Thymus (tissue), 11 donors: Measurements from ENCODE around the gene CEND1. TPM values are rescaled to one million over a fixed set of nuclear protein-coding genes. Genes with fewer than 3 reads are reported as not detected.

Experiments
- DNase-seq, 9 donors: peaks; one replicate each; pipeline ENCODE4 v3.0.0-alpha.2; 2013; ENCODE audit warnings: low spot score in 9 of 9, low read depth in 6 of 9, missing footprints in 1 of 9
- H3K27ac ChIP-seq, 2 donors: one replicate each; pipeline ENCODE4 v1.5.1; 2013; ENCODE audit warnings: control low read depth in 1 of 2, low read depth in 1 of 2, low read length in 1 of 2, mild to moderate bottlenecking in 1 of 2, moderate library complexity in 1 of 2
- H3K27me3 ChIP-seq, 2 donors: one replicate each; pipeline ENCODE4 v1.5.1; 2013; ENCODE audit warnings: low read length in 1 of 2; ENCODE audit not compliant: control insufficient read depth in 2 of 2, insufficient read depth in 1 of 2
- H3K36me3 ChIP-seq, 2 donors: one replicate each; pipeline ENCODE4 v1.5.1; 2013; ENCODE audit warnings: low read length in 1 of 2, mild to moderate bottlenecking in 1 of 2, moderate library complexity in 1 of 2; ENCODE audit not compliant: control insufficient read depth in 2 of 2, insufficient read depth in 2 of 2
- H3K4me1 ChIP-seq, 2 donors: one replicate each; pipeline ENCODE4 v1.5.1; 2013; ENCODE audit warnings: low read length in 2 of 2; ENCODE audit not compliant: control insufficient read depth in 2 of 2, insufficient read depth in 2 of 2
- H3K4me3 ChIP-seq, 2 donors: one replicate each; pipeline ENCODE4 v1.5.1; 2013; ENCODE audit warnings: low read length in 2 of 2, control low read depth in 1 of 2, mild to moderate bottlenecking in 1 of 2
- H3K9me3 ChIP-seq, 2 donors: one replicate each; pipeline ENCODE4 v1.5.1; 2013; ENCODE audit warnings: low read length in 1 of 2, mild to moderate bottlenecking in 1 of 2; ENCODE audit not compliant: control insufficient read depth in 2 of 2, insufficient read depth in 1 of 2
- WGBS: extraction: QIAGEN DNeasy Blood & Tissue Kit; methylation state at CpG from one replicate; pipeline ENCODE4 v1.1.7; 2013; 5-methylcytosine and 5-hydroxymethylcytosine counted together
- polyA plus RNA-seq: library from polyadenylated mRNA; stranded (reverse); fragments of 200-250 nt; gene quantifications from one replicate; pipeline ENCODE4 v1.2.3, GENCODE V29; 2013
- total RNA-seq: library from RNA; stranded (reverse); fragments of 120-200 nt; gene quantifications from one replicate; pipeline ENCODE4 v1.2.4, GENCODE V29; 2013
- donor health status: healthy.

CEND1 gene
- total and polyA plus RNA-seq, 2 donors: 0.19 to 0.25 TPM

- Histone ChIP-seq H3K36me3 (peaks cover 4 to 6% of the 10 kb centered on the region in 2 donors), H3K4me3 (no peak overlapping the region), H3K27me3 (peaks cover 10 to 40% of the 10 kb centered on the region in 2 donors), H3K4me1 (peaks cover 3 to 4% of the 10 kb centered on the region in 2 donors), H3K27ac (no peak overlapping the region), H3K9me3 (no peaks in the 10 kb centered on the region)
- DNase-seq: no peak
- 91% methylated on average over 24 of the region's 24 CpGs for WGBS
Measured at GRCh38 chr11:786235-787083, 3.4 kb downstream of the CEND1 start.

DNA sequence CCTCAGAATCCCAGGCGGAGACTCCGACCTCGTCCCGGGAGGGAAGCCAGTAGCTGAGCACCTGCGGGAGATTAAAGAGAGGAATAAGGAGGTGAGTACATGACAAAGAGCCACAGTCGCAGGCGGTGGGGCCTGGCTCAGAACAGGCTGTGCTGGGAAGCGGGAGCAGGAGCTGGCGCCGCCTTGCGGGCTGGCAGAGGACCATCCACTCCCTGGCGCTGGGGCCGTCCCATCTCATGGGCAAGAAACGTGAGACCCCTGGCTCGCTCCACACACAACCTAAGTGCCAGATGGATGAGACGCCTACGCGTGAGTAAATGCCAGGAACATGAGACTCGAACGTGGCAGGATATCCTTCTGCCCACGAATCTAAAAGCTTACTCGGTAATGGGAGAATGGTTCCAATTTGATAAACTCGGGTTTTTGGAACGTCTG, 6.3 kb downstream of the CEND1 start:
- Histone ChIP-seq H3K27me3 (peaks cover 0 to 15% of the 10 kb centered on the region in 2 donors), H3K4me1 (peaks cover 0 to 8% of the 10 kb centered on the region in 2 donors), H3K27ac (no peak overlapping the region), H3K36me3 (peaks cover 0 to 4% of the 10 kb centered on the region in 2 donors), H3K9me3 (no peaks in the 10 kb centered on the region), H3K4me3 (no peak overlapping the region)
- DNase-seq: peak in 2 of 9 donors; percentile 56 to 64
- WGBS: 62% methylated on average over 24 of the region's 24 CpGs

- peaks cover 0 to 4% of the 10 kb centered on the region in 2 donors for H3K36me3 ChIP-seq
- peaks cover 5 to 16% of the 10 kb centered on the region in 2 donors for H3K4me1 ChIP-seq
- no peaks in the 10 kb centered on the region for H3K9me3 ChIP-seq
- H3K4me3 ChIP-seq: no peak overlapping the region
- 92% methylated on average over 36 of the region's 36 CpGs for WGBS
- no peak for DNase-seq
- H3K27me3 ChIP-seq: peaks cover 0 to 4% of the 10 kb centered on the region in 2 donors
- H3K27ac ChIP-seq: no peak overlapping the region
Measured at GRCh38 chr11:782264-783174, 7.4 kb downstream of the CEND1 start.

GRCh38 chr11:779955-780532, 9.8 kb downstream of the CEND1 start:
- DNase-seq: no peak
- Histone ChIP-seq H3K9me3 (no peaks in the 10 kb centered on the region), H3K27me3 (peaks cover 0 to 3% of the 10 kb centered on the region in 2 donors), H3K4me1 (peaks cover 11 to 23% of the 10 kb centered on the region in 2 donors), H3K36me3 (peaks cover 0 to 4% of the 10 kb centered on the region in 2 donors), H3K4me3 (no peak overlapping the region), H3K27ac (no peak overlapping the region)
- WGBS: 97% methylated on average over 16 of the region's 16 CpGs

DNA sequence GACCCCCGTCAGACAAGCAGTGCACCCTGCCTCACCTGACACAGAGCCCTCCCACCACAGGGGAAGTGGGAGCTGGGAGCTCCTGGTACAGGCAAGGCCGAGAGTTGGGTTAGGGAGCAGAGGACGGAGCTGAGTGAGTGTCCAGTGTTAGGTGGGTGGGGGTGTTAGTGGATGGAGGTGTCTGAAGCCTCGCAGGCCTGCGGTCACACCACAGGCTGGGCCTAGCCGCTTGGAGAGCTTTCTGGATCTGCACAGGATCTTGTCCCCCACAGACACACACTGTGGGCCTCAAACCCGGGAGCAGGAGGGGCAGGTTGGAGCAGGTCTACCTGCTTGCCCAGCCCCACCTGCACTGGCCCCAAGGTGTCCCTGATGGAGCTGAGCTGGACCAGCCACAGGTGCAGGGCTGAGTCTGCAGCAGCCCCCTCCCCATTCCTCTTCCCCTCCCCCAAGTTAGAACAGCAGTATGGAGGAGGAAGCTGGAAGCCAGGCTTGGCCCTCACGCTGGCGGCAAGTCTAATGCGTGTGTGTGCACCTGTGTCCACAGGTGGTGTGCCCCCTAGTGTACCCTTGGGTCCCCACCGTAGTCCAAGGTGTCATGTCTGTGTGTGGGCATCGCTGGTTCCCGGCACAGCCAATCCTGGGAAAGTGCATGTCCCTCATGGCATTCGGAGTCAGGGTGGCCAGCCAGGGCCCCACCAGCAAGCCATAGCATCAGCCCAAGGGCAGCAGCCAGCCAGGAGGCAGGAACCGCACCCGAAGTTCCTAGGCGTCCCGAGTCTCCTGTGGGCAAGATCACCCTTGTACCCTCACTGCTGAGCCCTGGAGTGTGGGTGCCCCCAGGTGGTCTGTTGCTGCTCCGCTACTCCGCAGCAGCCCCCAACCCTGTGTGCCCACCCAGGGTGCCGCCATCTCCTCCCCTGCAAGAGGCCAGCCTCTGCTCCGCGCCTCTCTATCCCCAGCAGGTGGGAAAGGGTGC, 10.6 kb downstream of the CEND1 start:
- Histone ChIP-seq H3K36me3 (peaks cover under 1 to 5% of the 10 kb centered on the region in 2 donors), H3K4me3 (no peak overlapping the region), H3K4me1 (peaks cover 11 to 23% of the 10 kb centered on the region in 2 donors), H3K27ac (no peak overlapping the region), H3K27me3 (peaks cover 0 to 3% of the 10 kb centered on the region in 2 donors), H3K9me3 (no peaks in the 10 kb centered on the region)
- DNase-seq: no peak
- 97% methylated on average over 23 of the region's 23 CpGs for WGBS

DNA sequence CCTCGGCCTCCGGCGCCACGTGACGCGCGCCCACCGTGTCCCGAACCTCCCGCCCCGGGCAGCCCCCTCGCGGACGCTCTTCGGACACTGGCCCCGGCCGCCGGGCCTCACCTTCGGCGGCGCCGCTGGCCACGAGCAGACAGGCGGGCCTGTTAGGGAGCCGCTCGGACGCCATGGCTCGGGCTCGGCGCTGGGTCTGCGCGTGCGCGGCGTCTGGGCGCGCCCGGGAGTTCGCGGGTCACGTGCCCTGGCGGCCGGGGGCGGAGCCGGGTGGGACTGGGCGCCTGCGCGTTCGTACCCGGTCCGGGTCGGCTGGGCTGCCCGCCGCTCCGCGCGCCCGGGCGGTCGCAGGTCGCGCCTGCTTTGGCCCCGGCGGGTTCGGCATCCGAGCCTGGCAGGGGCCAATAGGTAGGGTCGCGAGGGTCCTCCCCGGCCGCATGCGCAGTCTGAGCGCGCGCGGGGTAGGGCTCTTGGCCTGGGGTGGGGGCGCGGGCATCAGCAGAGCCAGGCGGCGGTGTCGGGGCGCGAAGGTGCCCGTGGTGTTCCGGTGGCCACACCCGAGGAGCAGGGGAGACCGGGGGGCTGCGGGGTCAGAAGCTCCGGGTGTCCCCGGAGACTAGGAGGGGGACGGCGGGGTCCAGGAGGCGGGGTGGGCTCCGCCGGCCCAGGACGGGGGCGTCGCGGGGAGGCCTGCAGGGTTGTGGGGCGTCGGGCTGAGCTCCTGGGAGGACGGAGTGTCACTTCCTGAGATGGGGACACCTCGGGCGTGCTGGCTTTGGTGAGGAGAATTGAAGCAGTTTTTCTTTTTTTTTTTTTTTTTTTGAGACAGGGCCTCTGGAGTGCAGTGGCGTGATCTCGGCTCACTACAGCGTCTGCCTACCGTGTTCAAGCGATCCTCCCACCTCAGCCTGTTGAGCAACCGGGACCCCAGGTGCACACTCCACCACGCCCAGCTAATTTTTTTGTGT, 12.3 kb downstream of the CEND1 start, which contains the start of gene GATD1:
TSS of gene GATD1 (minus strand) at position 200 of the 968 bp plus-strand sequence. CDS start at position 175, 25 bp downstream.
- Histone ChIP-seq H3K9me3 (no peaks in the 10 kb centered on the region), H3K4me3 (peak within 1 kb of the TSS; percentile 71 to 98), H3K27me3 (peaks cover 0 to 2% of the 10 kb centered on the region in 2 donors), H3K36me3 (peaks cover 15% of the 10 kb centered on the region in 2 donors), H3K4me1 (peaks cover 11 to 20% of the 10 kb centered on the region in 2 donors), H3K27ac (peak within 1 kb of the TSS in 1 of 2 donors; percentile 76)
- DNase-seq: peak in 8 of 9 donors; percentile 77 to 93 (median 88)
- under 1% methylated on average over 110 of the region's 110 CpGs for WGBS

GRCh38 chr11:776561-777287, 13.2 kb downstream of the CEND1 start:
- DNase-seq: peak in 1 of 9 donors; percentile 35
- no peaks in the 10 kb centered on the region for H3K27me3 ChIP-seq
- H3K27ac ChIP-seq: peak overlapping the region in 1 of 2 donors; percentile 36
- peak overlapping the region; percentile 71 to 98 for H3K4me3 ChIP-seq
- H3K36me3 ChIP-seq: peaks cover 21 to 23% of the 10 kb centered on the region in 2 donors
- 3% methylated on average over 65 of the region's 65 CpGs for WGBS
- no peaks in the 10 kb centered on the region for H3K9me3 ChIP-seq
- H3K4me1 ChIP-seq: peaks cover 11 to 20% of the 10 kb centered on the region in 2 donors
